Measurements from ENCODE around the gene THBS1.
A peak's percentile ranks its signal among the peaks of the same experiment; 100 is the strongest.

THBS1 gene

DNA sequence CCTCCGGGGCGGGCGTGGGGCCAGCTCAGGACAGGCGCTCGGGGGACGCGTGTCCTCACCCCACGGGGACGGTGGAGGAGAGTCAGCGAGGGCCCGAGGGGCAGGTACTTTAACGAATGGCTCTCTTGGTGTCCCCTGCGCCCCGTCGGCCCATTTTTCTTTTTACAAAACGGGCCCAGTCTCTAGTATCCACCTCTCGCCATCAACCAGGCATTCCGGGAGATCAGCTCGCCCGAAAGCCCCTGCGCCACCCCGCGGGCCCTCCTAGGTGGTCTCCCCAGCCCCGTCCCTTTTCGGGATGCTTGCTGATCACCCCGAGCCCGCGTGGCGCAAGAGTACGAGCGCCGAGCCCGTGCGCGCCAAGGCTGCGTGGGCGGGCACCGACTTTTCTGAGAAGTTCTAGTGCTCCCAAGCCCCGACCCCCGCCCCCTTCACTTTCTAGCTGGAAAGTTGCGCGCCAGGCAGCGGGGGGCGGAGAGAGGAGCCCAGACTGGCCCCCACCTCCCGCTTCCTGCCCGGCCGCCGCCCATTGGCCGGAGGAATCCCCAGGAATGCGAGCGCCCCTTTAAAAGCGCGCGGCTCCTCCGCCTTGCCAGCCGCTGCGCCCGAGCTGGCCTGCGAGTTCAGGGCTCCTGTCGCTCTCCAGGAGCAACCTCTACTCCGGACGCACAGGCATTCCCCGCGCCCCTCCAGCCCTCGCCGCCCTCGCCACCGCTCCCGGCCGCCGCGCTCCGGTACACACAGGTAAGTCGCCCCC is at the start of gene THBS1:
TSS of gene THBS1 (plus strand) at position 595 of the 757 bp plus-strand sequence. CDS start 779 bp downstream, outside the sequence.
- DNase-seq = peak; percentile 37

DNA sequence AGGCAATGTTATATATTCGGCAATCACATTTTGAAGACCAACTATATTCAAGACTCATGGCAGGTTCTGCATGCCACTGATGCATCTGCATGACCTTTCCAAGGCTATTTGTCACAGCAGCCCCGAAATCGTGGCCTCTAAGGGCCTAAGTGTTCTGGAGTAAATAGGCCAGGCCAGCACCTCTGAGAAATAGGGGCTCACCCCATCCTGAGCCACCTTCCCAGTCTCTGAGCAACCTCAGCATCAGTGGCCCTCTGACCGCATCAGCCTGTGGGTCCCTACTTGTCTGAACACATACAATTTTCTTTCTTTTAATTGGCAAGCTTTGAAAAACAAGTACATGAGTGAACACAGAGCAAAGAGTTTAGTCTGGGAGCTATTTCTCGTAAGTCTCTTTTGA is 45.9 kb upstream of the THBS1 start:
- no peak for DNase-seq

DNA sequence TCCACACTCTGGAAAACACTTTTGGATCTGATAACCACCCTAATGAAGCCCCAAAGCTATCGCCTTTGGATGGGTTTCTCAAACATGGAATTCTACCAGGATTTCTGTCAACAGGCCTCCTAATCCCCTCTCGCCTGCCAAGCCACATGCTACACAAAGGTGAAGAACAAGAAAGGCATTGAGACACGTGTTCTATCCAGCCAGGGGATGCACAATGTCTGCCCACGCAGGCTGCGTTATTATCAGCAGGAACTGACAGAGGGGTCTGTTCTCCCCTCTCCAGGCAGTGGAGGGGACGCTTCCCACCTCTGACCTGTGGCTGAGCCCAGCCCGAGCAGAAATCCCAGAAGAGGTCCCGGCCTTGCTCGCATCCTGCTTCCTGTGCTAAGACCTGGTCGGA is 45.4 kb upstream of the THBS1 start:
- no peak for DNase-seq

DNA sequence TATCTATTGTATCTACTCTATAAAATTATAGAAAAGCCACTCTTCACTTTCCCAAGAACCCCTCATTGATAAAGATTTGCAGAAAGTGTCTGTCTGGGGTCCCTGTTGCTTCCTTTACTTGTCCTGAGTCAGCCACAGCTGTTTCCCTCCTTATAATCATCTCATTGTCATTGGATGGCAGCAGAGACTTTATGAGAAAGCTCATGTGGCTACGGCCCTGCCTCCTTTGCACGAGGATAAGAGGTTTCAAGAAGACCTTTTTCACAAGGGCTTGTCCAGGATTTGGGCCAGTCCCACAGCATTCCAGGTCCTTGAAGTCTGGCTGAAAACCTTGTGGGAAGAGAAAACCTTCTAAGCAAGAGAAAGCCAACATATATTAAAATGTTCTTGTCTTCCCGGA is 41.9 kb upstream of the THBS1 start:
- no peak for DNase-seq

GRCh38 chr15:39539466-39539865 is 41.4 kb upstream of the THBS1 start:
- DNase-seq = no peak

- DNase-seq = no peak
Measured at GRCh38 chr15:39539973-39540558, 40.8 kb upstream of the THBS1 start.

GRCh38 chr15:39542385-39543065 is 38.4 kb upstream of the THBS1 start:
- no peak for DNase-seq

GRCh38 chr15:39543651-39544050 is 37.2 kb upstream of the THBS1 start:
- no peak for DNase-seq

- no peak for DNase-seq
Measured at GRCh38 chr15:39546842-39547241, 34.0 kb upstream of the THBS1 start.

GRCh38 chr15:39548561-39548960 is 32.3 kb upstream of the THBS1 start:
- no peak for DNase-seq

GRCh38 chr15:39549912-39550311 is 31.0 kb upstream of the THBS1 start:
- no peak for DNase-seq

- DNase-seq = no peak
Measured at GRCh38 chr15:39551476-39551875, 29.4 kb upstream of the THBS1 start.

- no peak for DNase-seq
Measured at GRCh38 chr15:39552556-39552955, 28.3 kb upstream of the THBS1 start.

DNA sequence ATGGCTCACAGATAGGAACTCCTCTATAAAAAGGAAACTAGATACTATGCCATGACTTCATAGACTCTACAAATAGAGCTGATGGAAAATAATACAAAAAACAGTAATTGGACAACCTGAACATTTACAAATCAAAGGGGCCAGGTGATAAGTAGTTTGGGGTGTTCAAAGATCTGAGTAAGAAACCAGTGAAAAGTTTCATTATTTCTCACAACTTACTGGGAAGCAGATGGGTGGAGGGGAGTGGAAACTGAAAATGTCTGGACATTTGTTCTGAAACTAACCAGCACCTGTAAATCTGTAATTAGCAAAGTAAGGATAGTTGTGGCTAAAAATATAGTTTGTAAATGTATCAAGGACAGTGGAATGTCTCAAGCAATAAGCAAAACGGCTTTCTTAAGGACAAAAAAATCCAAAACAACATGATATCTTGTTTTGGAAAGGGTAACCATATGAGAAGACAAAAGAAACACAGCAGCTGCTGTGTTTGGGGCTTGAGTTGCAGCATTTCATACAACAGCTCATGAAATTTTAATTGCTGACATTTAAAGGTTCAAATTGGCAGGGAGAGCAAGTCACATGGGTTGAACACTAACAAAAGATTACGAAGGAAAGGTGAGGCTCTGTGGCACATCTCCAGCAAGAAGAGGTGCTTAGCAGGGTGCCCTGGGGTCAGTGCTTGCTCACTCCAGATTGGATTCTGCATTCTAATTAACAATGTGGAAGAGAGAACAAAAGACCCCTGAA is 26.8 kb upstream of the THBS1 start:
- DNase-seq = no peak

DNA sequence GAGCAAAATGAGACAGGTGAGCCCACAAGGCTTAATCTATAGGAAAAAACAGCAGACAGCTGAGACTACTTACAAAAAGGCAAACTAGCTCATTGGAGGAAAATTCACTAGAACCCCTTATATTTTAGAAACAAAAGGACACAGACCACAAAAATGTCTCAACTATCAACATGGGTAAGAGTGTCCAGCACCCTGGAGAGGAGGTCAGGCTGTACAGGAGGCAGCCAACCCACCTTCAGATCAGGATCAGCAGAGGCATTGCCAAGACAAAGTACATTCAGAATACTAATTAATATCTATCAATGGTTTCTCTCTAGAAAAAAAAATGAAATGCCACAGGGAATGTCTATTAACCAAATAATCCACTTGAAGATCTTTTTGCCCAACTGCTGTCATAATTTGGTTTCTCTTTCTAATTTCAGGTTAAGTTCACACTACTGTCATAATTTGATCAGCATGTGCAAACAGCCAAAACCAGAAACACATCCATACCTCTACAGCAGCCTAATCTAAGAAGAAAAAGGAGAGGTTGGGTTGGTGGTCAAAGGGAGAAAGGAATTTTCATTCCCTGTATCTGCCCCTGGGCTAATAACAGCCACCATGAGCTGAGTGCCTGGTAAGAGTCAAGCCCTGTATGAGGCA is 26.0 kb upstream of the THBS1 start:
- no peak for DNase-seq

DNA sequence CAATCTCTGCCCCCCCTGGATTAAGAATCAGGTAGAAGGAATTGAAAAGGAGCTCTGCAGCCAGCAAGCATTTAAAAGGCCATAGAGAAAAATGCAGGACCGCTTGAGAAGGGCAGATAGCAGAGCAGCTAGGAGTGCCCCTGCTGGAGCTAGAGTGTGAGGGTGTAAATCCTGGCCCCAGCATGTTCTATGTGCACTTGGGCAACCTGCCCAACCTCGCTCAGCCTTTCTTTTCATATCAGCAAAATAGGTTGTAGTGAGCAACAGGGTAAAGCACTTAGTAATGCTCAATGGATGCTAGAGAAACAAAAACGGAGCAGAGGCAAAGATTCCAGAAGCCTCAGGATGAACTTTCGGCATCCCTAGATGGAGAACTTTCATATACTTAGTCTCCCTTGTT is 25.0 kb upstream of the THBS1 start:
- DNase-seq = no peak

- no peak for DNase-seq
Measured at GRCh38 chr15:39556461-39556860, 24.4 kb upstream of the THBS1 start.

DNA sequence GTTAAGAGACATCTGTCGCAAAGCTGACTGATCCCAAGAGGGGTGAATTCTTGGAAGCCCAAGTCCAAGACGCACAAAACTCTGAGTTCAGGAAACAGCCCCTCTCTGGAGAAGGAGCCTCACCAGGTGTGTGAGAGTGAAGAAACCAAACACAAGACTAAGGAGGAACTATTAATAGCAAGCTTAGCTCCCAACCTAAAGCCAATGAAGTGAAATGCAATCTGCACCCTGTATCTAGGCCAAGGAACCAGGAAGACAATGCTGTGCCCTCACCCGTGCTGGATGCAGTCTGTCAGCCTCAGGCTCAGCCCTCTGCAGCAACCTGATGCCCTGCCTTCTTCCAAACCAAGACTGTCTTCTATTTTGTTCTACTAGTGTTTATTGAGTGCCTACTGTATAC is 22.5 kb upstream of the THBS1 start:
- no peak for DNase-seq

DNA sequence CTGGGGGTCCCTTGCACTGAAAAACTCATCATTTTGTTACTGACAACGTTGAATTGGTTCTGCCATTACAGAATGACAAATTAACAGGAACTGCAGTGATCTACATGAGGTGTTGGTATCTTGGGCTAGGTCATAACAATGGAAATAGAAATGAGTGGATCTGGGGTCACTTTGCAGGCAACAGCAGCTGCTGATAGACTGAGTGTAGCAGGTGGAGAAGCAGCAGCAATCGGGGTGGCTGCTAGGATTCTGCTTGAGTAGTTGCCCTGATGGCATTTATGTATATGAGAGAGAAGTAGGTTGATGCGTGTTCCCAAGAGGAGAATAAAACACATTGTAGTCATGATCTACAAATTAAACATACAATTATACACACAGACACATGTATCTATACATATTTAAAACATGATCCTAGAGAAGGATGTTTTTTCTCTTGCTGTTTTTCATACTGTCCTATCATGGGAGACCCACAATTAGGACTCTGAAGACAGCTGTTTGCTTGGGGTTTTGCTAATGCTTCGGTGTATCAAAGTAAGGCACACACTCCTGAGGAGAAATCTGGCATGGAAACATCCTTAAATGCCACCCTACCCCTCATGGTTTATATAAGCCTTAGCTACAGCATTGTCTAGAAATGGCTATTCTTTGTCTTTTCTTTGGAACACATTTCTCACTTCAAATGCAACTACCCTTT is 15.8 kb upstream of the THBS1 start:
- DNase-seq = no peak

- DNase-seq = no peak
Measured at GRCh38 chr15:39565851-39566250, 15.0 kb upstream of the THBS1 start.

DNA sequence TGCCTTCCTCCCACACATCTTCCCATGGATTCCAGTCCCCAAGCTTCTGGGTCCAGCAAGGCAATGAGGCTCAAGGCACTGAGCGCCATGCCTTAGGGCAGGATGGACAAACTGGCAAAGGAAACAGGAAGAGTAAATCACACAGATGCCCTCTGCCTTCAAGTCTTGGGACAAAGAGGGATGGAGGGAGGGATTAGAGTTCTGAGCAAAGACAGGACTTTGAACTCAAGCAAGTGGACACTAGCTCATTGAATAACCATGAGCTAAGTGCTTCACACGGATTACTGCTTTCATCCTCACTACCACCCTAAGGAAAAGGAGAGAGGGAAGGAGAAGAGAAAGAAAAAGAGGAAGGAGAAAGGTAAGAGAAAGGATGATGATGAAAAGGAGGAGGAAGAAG is 7.6 kb upstream of the THBS1 start:
- no peak for DNase-seq

GRCh38 chr15:39573844-39574243 is 7.0 kb upstream of the THBS1 start:
- no peak for DNase-seq
